Peyer's patch (tissue), 4 donors: ENCODE measurements around the gene ERC2.

ENCODE experiments used
- POLR2A ChIP-seq, 2 donors: fragments of 450-650 bp; IDR thresholded peaks; one replicate each; pipeline ENCODE4 v1.5.1; 2017; ENCODE audit warnings: antibody characterized with exemption in 2 of 2, mild to moderate bottlenecking in 2 of 2, moderate library complexity in 2 of 2
- TF ChIP-seq, protein P1 (sequence below), 6 experiments: fragments of 450-650 bp in 4 of 6; fragments of 200-600 bp in 2 of 6; sonication (generic) in 1 of 6; IDR thresholded peaks; one replicate each; pipeline ENCODE4 v1.5.1; 2017 to 2019; ENCODE audit warnings: antibody characterized with exemption in 6 of 6, mild to moderate bottlenecking in 3 of 6, moderate library complexity in 1 of 6

DNA sequence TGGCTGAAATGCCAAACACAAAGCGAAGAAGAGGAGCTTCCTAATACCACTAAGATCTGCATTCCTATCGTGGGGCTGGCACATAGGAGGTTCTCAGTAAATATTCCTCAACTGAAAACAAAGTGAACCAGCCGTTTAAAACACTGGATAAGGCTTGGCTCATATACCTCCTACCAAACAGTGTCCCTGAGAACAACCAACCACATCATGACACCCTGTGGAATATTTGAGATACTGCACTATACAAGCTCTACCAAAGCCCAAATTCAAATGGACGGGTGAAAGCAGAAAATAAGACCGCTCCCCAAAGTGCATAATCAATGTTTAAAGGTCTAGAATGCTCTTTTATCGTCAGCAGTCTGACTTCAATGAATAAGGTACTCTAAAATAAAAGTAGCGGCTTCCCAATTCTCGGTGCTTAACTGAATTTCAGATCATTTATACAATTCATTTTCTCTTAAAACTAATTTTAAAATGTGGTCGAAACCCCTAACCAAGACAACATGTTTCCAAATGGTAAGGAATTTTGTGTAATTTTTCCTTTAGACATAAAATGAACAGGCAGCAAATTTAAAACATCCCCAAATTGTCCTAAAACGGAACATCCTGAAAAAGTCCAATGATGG lies 425.8 kb downstream of the ERC2 start:
- TF ChIP-seq, protein P1, sequence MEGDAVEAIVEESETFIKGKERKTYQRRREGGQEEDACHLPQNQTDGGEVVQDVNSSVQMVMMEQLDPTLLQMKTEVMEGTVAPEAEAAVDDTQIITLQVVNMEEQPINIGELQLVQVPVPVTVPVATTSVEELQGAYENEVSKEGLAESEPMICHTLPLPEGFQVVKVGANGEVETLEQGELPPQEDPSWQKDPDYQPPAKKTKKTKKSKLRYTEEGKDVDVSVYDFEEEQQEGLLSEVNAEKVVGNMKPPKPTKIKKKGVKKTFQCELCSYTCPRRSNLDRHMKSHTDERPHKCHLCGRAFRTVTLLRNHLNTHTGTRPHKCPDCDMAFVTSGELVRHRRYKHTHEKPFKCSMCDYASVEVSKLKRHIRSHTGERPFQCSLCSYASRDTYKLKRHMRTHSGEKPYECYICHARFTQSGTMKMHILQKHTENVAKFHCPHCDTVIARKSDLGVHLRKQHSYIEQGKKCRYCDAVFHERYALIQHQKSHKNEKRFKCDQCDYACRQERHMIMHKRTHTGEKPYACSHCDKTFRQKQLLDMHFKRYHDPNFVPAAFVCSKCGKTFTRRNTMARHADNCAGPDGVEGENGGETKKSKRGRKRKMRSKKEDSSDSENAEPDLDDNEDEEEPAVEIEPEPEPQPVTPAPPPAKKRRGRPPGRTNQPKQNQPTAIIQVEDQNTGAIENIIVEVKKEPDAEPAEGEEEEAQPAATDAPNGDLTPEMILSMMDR (IDR thresholded peaks at IDR 0.05): peak in 3 of 6 experiments; percentile 21 to 25 (median 25)
- TF ChIP-seq POLR2A (IDR thresholded peaks at IDR 0.05): no peak
